ENCODE data around the gene CDH26.

CDH26 gene

GRCh38 chr20:59971428-59971827 is 13.2 kb downstream of the CDH26 start:
- Histone ChIP-seq H3K79me2 (ENCODE audit: low read length) (no peaks in the 10 kb centered on the region), H2AFZ (ENCODE audit: low read depth, low read length) (no peak overlapping the region), H3K36me3 (replicated peaks; ENCODE audit: low read depth, low read length) (no peaks in the 10 kb centered on the region), H3K4me3 (ENCODE audit: low read length) (no peak overlapping the region), H3K27ac (ENCODE audit: low read length) (no peak overlapping the region), H3K9ac (ENCODE audit: low read length) (no peak overlapping the region), H4K20me1 (ENCODE audit: insufficient read depth, low read length) (no peaks in the 10 kb centered on the region), H3K27me3 (ENCODE audit: low read depth, low read length) (no peaks in the 10 kb centered on the region), H3K4me1 (ENCODE audit: low read length) (no peaks in the 10 kb centered on the region), H3K4me2 (ENCODE audit: low read length) (no peak overlapping the region), H3K9me3 (ENCODE audit: insufficient read depth, low read length) (no peaks in the 10 kb centered on the region)
- TF ChIP-seq EZH2phosphoT487 (IDR thresholded peaks at IDR 0.05; ENCODE audit: low read depth) (no peak), CTCF (IDR thresholded peaks at IDR 0.05; ENCODE audit: low read depth, low read length) (no peak)

DNA sequence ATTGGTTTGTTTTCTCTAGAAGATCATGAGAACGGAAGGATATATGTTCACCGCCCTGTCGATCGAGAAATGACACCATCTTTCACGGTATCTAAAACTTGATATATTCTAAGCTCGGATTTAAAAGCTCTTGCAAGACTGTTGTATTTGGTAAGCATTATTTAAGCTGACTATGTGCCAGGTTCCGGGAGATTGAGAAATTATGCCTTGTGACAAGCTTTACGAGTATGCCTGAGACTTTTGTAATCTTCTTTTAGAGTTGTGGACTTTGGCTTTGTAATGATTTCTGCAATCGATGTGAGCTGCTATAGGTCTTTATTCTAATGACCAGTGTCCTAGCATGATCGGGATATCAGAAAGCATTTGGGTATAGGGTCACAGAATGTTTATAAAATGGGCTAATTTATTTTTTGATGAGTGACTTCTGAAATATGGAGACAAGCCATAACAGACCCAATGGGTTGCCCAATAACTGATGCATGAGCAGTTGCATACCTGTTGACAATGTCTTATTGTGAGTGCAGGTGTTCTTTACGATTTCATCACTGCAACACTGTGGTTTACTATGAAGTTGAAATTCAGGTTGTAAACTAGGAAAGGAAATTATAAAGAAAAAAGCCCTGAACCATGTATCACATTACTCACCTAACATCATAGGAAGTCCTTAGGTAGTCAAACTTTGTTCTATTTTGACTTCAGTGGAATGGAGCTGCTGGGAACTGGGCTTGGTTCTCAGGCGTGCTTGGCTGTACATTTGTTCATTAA is 14.0 kb downstream of the CDH26 start:
- Histone ChIP-seq H3K79me2 (ENCODE audit: low read length) (no peaks in the 10 kb centered on the region), H4K20me1 (ENCODE audit: insufficient read depth, low read length) (no peaks in the 10 kb centered on the region), H3K27ac (ENCODE audit: low read length) (no peak overlapping the region), H2AFZ (ENCODE audit: low read depth, low read length) (no peak overlapping the region), H3K9me3 (ENCODE audit: insufficient read depth, low read length) (no peaks in the 10 kb centered on the region), H3K4me1 (ENCODE audit: low read length) (no peaks in the 10 kb centered on the region), H3K9ac (ENCODE audit: low read length) (no peak overlapping the region), H3K36me3 (replicated peaks; ENCODE audit: low read depth, low read length) (no peaks in the 10 kb centered on the region), H3K4me3 (ENCODE audit: low read length) (no peak overlapping the region), H3K4me2 (ENCODE audit: low read length) (no peak overlapping the region), H3K27me3 (ENCODE audit: low read depth, low read length) (no peaks in the 10 kb centered on the region)
- TF ChIP-seq EZH2phosphoT487 (IDR thresholded peaks at IDR 0.05; ENCODE audit: low read depth): no peak
- TF ChIP-seq CTCF (IDR thresholded peaks at IDR 0.05; ENCODE audit: low read depth, low read length): no peak

DNA sequence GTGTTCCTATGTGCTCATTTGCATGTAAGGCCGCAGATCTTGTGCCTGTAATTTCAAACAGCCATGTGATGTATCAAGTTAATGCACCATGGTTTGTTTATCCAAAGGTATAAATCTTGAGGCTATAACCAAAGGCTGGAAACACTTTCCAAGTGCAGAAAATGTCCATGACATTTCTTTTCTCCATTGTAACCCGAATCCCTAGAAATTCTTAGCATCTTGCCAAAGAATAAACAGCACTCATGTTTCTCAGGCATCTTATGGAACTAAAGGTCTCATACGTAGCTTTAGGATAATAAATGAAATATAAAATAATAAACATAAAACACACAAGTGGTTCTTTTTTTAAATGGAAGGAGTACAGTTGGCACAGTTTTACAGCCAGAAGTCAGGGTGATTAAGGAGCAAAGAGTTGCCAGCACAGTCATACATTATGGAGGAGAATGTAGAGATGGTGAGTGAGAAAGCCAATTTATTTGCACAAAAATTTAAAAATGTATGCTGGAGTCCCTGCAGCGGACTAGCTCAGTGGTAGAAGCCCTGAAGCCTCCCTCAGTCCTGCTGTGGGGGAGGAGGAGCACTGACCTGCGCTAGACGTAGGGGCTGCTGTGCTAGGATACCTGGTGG is 18.0 kb downstream of the CDH26 start:
- no peak for TF ChIP-seq CTCF (IDR thresholded peaks at IDR 0.05; ENCODE audit: low read depth, low read length)
- no peak for TF ChIP-seq EZH2phosphoT487 (IDR thresholded peaks at IDR 0.05; ENCODE audit: low read depth)
- Histone ChIP-seq H3K9ac (ENCODE audit: low read length) (no peak overlapping the region), H3K4me3 (ENCODE audit: low read length) (no peak overlapping the region), H3K9me3 (ENCODE audit: insufficient read depth, low read length) (no peaks in the 10 kb centered on the region), H3K27me3 (ENCODE audit: low read depth, low read length) (no peaks in the 10 kb centered on the region), H3K4me1 (ENCODE audit: low read length) (no peaks in the 10 kb centered on the region), H2AFZ (ENCODE audit: low read depth, low read length) (no peak overlapping the region), H3K79me2 (ENCODE audit: low read length) (no peaks in the 10 kb centered on the region), H4K20me1 (ENCODE audit: insufficient read depth, low read length) (no peaks in the 10 kb centered on the region), H3K36me3 (replicated peaks; ENCODE audit: low read depth, low read length) (no peaks in the 10 kb centered on the region), H3K4me2 (ENCODE audit: low read length) (no peak overlapping the region), H3K27ac (ENCODE audit: low read length) (no peak overlapping the region)

DNA sequence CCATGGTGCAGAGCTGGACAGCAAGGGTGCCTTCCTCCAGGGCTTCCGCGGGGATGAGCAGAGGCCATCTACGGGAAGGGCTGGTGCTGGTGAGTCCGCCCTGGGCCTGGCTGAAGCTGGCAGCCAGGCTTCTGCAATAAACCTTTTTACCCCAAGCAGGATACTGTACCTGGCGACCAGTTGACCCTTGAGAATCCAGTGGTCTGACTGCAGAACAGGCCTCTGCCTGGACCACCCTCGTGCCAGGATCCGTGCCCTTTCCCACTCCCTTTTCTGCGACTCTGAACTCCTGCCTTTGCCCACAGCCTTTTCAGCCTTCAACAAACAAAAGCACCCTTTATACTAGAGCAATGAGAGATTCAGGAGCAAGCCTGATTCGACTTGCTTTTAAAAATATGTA is 18.9 kb downstream of the CDH26 start:
- Histone ChIP-seq H4K20me1 (ENCODE audit: insufficient read depth, low read length) (no peaks in the 10 kb centered on the region), H3K79me2 (ENCODE audit: low read length) (no peaks in the 10 kb centered on the region), H3K27me3 (ENCODE audit: low read depth, low read length) (no peaks in the 10 kb centered on the region)

More for the DNA sequence above, 18.9 kb downstream of the CDH26 start:
- Histone ChIP-seq H3K36me3 (replicated peaks; ENCODE audit: low read depth, low read length) (no peaks in the 10 kb centered on the region), H3K4me3 (ENCODE audit: low read length) (no peak overlapping the region), H2AFZ (ENCODE audit: low read depth, low read length) (no peak overlapping the region), H3K9ac (ENCODE audit: low read length) (no peak overlapping the region), H3K9me3 (ENCODE audit: insufficient read depth, low read length) (no peaks in the 10 kb centered on the region), H3K4me2 (ENCODE audit: low read length) (no peak overlapping the region), H3K4me1 (ENCODE audit: low read length) (no peaks in the 10 kb centered on the region), H3K27ac (ENCODE audit: low read length) (no peak overlapping the region)
- TF ChIP-seq CTCF (IDR thresholded peaks at IDR 0.05; ENCODE audit: low read depth, low read length) (no peak), EZH2phosphoT487 (IDR thresholded peaks at IDR 0.05; ENCODE audit: low read depth) (no peak)
